SW 1271 (cell line): ENCODE measurements around the gene NXPE3.
"Not testable (repeated sequence)": the region's sequence is repeated elsewhere in the genome, so short reads cannot be mapped to it uniquely, and the experiment has no call there.

Experiments used
- DNase-seq, 2 experiments: peaks; one replicate each; lab custom pipeline; 2025; lab: John Stamatoyannopoulos, UW

NXPE3 gene

DNA sequence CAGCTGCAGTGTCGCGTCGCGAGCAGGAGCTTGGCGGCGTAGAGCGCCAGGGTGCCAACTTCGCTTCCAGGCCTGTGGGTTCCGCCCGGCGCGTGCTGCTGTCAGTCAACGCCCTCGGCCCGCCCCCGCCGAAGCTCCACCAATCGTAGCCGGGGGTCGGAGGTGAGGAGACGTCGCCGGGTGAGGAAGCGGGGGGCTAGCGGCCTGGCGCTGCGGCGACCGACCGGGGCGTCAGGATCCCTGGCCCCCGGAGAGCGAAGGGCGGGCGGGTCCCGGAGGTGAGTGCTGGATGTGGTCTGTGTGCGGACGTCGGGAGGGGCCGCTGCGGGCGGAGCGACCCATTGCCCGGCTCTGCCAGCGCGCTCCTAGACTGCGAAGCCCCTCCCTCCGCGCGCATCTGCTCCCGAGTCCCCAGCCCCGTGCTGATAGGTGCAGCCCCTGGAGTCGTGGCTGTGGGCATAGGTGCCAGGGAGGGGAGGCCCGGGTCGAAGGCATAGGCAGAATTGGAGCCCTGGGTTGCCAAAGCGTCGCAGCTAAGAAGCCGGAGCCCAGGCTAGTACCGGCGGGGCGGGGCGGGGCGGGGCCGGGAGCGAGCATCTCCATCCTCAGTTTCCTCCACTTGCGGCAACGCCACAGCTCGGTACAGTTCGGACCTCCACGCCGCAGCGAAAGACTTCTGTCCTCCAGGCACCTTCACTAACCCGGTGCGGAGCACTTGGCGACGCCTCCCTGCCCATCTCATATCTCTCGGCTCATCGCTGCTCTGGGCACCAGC lies at the start of gene NXPE3:
Gene NXPE3 (plus strand): TSS at position 165 of the 775 bp plus-strand sequence. CDS start 6,386 bp downstream, outside the sequence.
- DNase-seq: peak; percentile 77 to 86

DNA sequence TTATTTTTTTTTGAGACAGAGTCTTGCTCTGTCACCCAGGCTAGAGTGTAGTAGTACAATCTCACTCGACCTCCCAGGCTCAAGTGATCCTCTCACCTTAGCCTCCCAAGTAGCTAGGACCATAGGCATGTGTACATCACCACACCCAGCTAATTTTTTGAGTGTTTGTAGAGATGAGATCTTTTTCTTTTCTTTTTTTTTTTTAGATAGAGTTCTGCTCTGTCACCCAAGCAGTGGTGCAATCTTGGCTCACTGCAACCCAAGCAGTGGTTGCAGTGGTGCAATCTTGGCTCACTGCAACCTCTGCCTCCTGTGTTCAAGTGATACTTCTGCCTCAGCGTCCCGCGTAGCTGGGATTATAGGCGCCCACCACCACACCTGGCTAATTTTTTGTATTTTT lies 49.4 kb upstream of the NXPE3 start:
- DNase-seq: no peak

- no peak for DNase-seq
These were observed 48.2 kb upstream of the NXPE3 start for GRCh38 chr3:101730839-101731238.

DNA sequence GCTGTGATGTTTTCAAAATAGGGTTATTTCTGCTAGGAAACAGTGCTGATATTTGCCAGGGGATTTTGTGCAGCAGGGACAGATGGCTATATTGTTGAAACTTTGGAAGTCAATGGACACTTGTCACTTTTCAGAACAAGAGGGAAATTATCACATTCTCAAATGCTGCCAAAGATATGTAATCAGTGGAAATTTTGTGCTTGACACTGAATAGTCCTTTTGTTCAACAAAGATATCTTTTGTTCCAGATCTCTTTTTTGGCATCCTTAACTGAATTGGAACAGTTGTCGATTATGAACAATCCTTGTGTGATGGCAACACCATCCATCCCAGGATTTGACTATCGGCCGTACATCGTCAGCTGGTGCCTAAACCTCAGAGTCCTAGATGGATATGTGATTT lies 46.8 kb upstream of the NXPE3 start:
- no peak for DNase-seq

DNA sequence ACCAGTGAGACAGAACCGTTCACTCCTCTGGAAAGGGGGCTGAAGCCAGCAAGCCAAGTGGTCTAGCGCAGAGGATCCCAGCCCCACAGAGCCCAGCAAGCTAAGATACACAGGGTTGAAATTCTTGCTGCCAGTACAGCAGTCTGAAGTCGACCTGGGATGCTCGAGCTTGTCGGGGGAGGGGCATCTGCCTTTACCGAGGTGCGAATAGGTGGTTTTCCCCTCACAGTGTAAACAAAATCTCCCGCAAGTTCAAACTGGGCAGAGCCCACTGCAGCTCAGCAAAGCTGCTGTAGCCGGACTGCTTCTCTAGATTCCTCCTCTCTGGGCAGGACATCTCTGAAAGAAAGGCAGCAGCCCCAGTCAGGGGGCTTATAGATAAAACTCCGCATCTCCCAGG lies 43.2 kb upstream of the NXPE3 start:
- no peak for DNase-seq

DNA sequence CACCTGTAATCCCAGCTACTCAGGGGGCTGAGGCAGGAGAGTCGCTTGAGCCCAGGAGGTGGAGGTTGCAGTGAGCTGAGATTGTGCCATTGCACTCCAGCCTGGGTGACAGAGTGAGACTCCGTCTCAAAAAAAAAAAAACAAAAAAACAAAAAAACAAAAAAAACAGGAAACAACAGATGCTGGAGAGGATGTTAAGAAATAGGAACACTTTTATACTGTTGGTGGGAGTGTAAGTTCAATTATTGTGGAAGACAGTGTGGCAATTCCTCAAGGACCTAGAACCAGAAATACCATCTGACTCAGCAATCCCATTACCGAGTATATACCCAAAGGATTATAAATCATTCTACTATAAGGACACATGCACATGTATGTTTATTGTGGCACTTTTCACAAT lies 37.1 kb upstream of the NXPE3 start:
- DNase-seq: not testable (repeated sequence)

DNA sequence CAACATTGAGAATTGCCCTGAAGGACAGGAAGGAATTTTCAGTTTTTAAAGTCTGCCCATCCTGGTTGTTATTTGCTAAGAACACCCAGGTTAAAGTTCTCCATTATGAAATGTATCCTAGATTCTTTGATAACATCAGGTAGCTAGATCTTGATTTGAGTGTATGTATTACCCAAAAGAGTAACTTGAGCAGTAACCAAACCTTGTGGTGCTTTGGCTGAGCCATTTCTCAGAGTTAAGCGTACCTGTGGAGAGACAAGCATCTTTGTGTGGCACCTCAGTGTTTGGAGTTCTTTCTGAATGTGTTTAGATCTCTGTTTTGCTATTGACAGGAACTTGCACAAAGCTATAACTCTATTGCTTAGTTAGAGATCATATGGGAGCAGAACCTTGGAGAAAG lies 34.2 kb upstream of the NXPE3 start:
- DNase-seq: no peak

- DNase-seq: not testable (repeated sequence)
These were observed 33.1 kb upstream of the NXPE3 start for GRCh38 chr3:101745934-101746333.

DNA sequence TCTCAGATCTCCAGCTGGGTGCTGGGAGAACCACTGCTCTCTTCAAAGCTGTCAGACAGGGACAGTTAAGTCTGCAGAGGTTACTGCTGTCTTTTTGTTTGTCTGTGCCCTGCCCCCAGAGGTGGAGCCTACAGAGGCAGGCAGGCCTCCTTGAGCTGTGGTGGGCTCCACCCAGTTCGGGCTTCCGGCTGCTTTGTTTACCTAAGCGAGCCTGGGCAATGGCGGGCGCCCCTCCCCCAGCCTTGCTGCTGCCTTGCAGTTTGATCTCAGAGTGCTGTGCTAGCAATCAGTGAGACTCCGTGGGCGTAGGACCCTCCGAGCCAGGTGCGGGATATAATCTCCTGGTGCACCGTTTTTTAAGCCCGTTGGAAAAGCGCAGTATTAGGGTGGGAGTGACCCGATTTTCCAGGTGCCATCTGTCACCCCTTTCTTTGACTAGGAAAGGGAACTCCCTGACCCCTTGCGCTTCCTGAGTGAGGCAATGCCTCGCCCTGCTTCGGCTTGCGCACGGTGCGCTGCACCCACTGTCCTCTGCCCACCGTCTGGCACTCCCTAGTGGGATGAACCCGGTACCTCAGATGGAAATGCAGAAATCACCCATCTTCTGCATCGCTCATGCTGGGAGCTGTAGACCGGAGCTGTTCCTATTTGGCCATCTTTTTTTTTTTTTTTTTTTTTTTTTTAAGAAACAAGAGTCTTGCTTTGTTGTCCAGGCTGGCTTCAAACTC lies 25.5 kb upstream of the NXPE3 start:
- DNase-seq: not testable (repeated sequence)

GRCh38 chr3:101758224-101758623 lies 20.8 kb upstream of the NXPE3 start:
- no peak for DNase-seq

DNA sequence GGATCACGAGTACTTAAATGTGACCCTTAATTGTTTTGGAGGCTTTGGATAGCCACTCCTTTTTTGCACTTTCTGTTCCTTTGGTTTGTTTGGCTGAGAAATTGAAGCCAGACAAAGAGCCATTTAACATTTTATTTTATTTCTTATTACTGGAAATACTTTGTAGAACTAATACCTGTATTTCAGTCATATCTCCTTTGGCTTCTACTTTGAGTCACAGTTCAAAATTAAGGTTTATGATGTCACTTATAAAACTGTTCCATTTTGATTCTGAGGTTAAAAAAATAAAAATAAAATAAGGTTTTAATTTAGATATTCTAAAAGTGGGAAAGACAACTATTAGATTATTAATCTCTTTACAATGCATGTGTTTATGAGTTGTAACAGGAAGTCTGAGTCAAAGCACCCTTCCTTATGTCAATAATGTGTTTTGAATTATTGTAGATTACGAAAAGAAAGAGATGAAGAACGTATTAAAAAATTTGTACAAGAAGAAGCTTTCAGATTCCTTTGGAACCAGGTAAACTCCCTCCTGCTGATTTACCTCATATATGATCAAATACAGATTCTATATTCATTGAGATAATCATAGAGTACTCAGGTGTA lies 16.9 kb upstream of the NXPE3 start:
- DNase-seq: no peak

GRCh38 chr3:101777745-101778281 lies 1.2 kb upstream of the NXPE3 start:
- DNase-seq: not testable (repeated sequence)

- no peak for DNase-seq
These were observed 495 bp upstream of the NXPE3 start for GRCh38 chr3:101778385-101779046.

DNA sequence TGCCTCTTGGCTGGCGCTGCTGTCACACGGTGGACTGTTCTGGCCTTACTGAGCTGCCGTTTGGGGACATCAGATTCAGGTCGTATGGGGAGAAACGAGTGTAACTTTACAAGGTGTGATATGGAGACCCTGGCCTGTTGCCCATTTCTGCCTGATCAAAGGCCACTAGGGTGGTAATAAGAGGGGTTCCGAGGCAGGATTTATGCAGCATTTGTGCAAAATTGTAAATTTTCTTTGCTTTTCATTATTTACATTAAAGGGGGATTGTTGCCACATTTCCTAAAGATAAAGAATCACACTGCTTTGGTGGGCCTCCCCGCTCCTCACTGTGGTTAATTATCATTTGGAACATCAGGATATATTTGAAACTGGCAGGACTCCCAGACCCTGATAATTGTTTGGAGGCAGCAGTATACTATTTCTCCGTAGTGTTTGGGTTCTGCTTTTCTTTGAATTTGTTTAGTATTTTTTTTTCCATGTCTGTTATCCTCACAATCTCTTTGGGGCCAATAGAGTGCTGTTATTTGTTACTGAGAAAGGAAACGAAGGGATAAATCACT lies 891 bp downstream of the NXPE3 start:
- DNase-seq: no peak

DNA sequence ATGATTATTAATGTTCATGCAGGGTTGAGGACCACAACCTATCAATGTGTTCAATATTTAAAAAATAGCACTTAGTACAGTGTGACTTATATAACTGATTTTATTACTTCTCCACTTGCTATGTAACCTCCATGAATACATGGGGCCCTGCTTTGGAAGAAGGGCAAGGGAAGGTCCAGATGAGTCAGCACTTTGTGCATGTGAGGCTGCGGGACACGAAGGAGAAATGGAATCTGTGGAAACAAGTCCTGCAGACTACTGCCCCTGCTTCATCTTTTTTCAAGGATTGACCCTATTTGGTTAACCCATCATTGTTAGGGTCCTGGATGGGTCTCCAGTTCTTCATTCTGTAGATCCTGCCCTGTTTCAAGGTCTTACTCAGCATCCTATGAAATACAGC lies 1.6 kb downstream of the NXPE3 start:
- DNase-seq: peak; percentile 3 to 14

GRCh38 chr3:101781166-101781565 lies 2.2 kb downstream of the NXPE3 start:
- DNase-seq: no peak

GRCh38 chr3:101784855-101785613 lies 6.0 kb downstream of the NXPE3 start:
- no peak for DNase-seq

DNA sequence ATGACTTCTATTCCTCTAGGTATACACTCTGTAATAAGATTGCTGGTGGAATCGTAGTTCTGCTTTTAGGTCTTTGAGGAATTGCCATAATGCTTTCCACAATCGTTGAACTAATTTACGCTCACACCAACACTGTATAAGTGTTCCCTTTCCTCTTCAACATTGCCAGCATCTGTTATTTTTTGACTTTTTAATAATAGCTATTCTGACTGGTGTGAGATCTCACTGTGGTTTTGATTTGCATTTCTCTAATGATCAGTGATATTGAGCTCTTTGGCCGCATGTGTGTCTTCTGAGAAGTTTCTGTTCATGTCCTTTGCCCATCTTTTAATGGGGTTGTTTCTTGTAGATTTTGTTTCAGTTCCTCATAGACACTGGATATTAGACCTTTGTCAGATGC lies 12.8 kb downstream of the NXPE3 start:
- DNase-seq: no peak

GRCh38 chr3:101796077-101796680 lies 17.2 kb downstream of the NXPE3 start:
- no peak for DNase-seq

- DNase-seq: no peak
These were observed 22.2 kb downstream of the NXPE3 start for GRCh38 chr3:101801174-101801573.

GRCh38 chr3:101802179-101802578 lies 23.2 kb downstream of the NXPE3 start:
- no peak for DNase-seq
